ENCODE results near the gene ZNF140.

DNA sequence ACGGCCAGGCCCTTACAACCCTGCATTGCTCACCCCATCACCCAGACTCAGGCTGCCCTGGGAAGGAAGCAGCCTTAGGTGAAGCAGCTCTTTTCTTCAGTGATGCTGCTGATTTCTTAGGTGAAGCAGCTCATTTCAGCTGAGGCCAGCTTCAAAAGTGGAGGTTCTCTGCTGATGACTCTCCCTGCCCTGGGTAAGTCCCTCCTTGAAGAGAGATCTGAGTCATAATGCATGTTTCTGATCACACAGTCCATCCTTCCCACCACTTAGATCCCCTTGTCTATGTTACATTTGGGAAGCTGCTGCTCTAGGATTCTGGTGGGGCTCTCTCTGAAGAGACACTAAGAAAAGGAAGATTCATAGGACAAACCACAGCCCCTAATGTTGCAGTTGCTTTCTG is 17.2 kb upstream of the ZNF140 start:
- TF ChIP-seq POLR2A (IDR thresholded peaks at IDR 0.05), result no peak
- TF ChIP-seq CTCF (IDR thresholded peaks at IDR 0.05), result no peak
